HepG2 (cell line): ENCODE results near the gene GSK3B. TPM values are rescaled to one million over a fixed set of nuclear protein-coding genes. Genes with fewer than 3 reads are reported as not detected.

Experiments
- ADNP ChIP-seq: sonication (generic); formaldehyde crosslinking; IDR thresholded peaks from 2 replicates; pipeline ENCODE4 v1.4.0; 2020; ENCODE audit warnings: missing genetic modification reagents
- ARNT2 ChIP-seq: sonication (generic); formaldehyde crosslinking; IDR thresholded peaks from 2 replicates; pipeline ENCODE4 v1.8.0; 2022; ENCODE audit warnings: mild to moderate bottlenecking, low read depth, missing genetic modification reagents, moderate library complexity
- CENPX ChIP-seq: sonication (generic); formaldehyde crosslinking; IDR thresholded peaks from 2 replicates; pipeline ENCODE4 v1.9.0; 2021; ENCODE audit warnings: mild to moderate bottlenecking, missing genetic modification reagents, moderate library complexity
- EEA1 ChIP-seq: sonication (generic); formaldehyde crosslinking; IDR thresholded peaks from 2 replicates; pipeline ENCODE4 v1.5.1; 2020; ENCODE audit warnings: mild to moderate bottlenecking, missing genetic modification reagents, borderline replicate concordance
- KDM6A ChIP-seq: IDR thresholded peaks from 2 replicates; pipeline ENCODE4 v1.6.1; 2016; ENCODE audit warnings: low read depth
- MZF1 ChIP-seq: sonication (generic); formaldehyde crosslinking; IDR thresholded peaks from 2 replicates; pipeline ENCODE4 v1.8.1; 2023; ENCODE audit warnings: mild to moderate bottlenecking, missing genetic modification reagents, borderline replicate concordance
- POLR2A ChIP-seq, 2 experiments: IDR thresholded peaks; 2 replicates each; pipeline ENCODE4 v1.6.1; 2011; ENCODE audit warnings: low read depth in 2 of 2, low read length in 2 of 2, mild to moderate bottlenecking in 1 of 2, moderate library complexity in 1 of 2; ENCODE audit not compliant: insufficient read depth in 1 of 2
- ZBTB1 ChIP-seq: sonication (generic); formaldehyde crosslinking; IDR thresholded peaks from 2 replicates; pipeline ENCODE4 v1.4.0; 2020; ENCODE audit warnings: missing genetic modification reagents, borderline replicate concordance
- ZBTB20 ChIP-seq: sonication (generic); formaldehyde crosslinking; IDR thresholded peaks from 2 replicates; pipeline ENCODE4 v1.8.1; 2023; ENCODE audit warnings: missing genetic modification reagents, low read depth, mild to moderate bottlenecking, borderline replicate concordance
- ZBTB42 ChIP-seq: sonication (generic); formaldehyde crosslinking; IDR thresholded peaks from 2 replicates; pipeline ENCODE4 v1.5.0; 2020; ENCODE audit warnings: mild to moderate bottlenecking, missing genetic modification reagents
- ZFP36L2 ChIP-seq: sonication (generic); formaldehyde crosslinking; IDR thresholded peaks from 2 replicates; pipeline ENCODE4 v1.4.0; 2020; ENCODE audit warnings: missing genetic modification reagents
- ZKSCAN8 ChIP-seq: IDR thresholded peaks from 2 replicates; pipeline ENCODE4 v1.6.1; 2016; ENCODE audit warnings: borderline replicate concordance, missing genetic modification reagents, missing compliant biosample characterization
- ZNF30 ChIP-seq: sonication (generic); formaldehyde crosslinking; IDR thresholded peaks from 2 replicates; pipeline ENCODE4 v1.5.0; 2020; ENCODE audit warnings: mild to moderate bottlenecking, missing genetic modification reagents
- ZNF629 ChIP-seq: sonication (generic); formaldehyde crosslinking; conservative IDR thresholded peaks from 2 replicates; pipeline ENCODE4 v1.5.0; 2020; ENCODE audit warnings: missing genetic modification reagents
- ZNF7 ChIP-seq: IDR thresholded peaks from 2 replicates; pipeline ENCODE4 v1.6.1; 2016; ENCODE audit warnings: missing biosample characterization, missing genetic modification reagents
- ZNF780A ChIP-seq: sonication (generic); formaldehyde crosslinking; IDR thresholded peaks from 2 replicates; pipeline ENCODE4 v1.8.0; 2022; ENCODE audit warnings: mild to moderate bottlenecking, missing genetic modification reagents, moderate library complexity
- ZNF816 ChIP-seq: sonication (generic); formaldehyde crosslinking; IDR thresholded peaks from 2 replicates; pipeline ENCODE4 v1.8.0; 2022; ENCODE audit warnings: missing genetic modification reagents, mild to moderate bottlenecking, borderline replicate concordance
- polyA plus RNA-seq, 8 experiments: library from polyadenylated mRNA; depleted of rRNA in 3 of 8; stranded (reverse) in 7 of 8; unstranded in 1 of 8; fragments of >200 nt; fragmentation: Illumina TruSeq in 4 of 8; extraction: Trizol in 4 of 8; gene quantifications; 2 replicates each; pipeline versions ENCODE4 v1.2.1 to v1.2.3, GENCODE V29; 2011 to 2016; ENCODE audit warnings: low read depth in 4 of 8, missing spikeins in 1 of 8, mixed read lengths in 1 of 8; ENCODE audit not compliant: insufficient read depth in 1 of 8
- total RNA-seq, 5 experiments: library from RNA; depleted of rRNA; stranded (reverse); fragments of >200 nt; fragmentation: Illumina TruSeq; extraction: Trizol; gene quantifications; 2 replicates each; pipeline ENCODE4 v1.2.3, GENCODE V29; 2016; ENCODE audit warnings: low read depth in 1 of 5
- TF ChIP-seq, protein P1 (sequence below): sonication (generic); formaldehyde crosslinking; IDR thresholded peaks from 2 replicates; pipeline ENCODE4 v1.4.0; 2020; ENCODE audit warnings: low read depth, missing genetic modification reagents
- TF ChIP-seq, protein P2 (sequence below): sonication (generic); formaldehyde crosslinking; IDR thresholded peaks from 2 replicates; pipeline ENCODE4 v1.4.0; 2020; ENCODE audit warnings: mild to moderate bottlenecking, low read depth, missing genetic modification reagents
- TF ChIP-seq, protein P3 (sequence below): IDR thresholded peaks from 2 replicates; pipeline ENCODE4 v1.6.1; 2016; ENCODE audit warnings: mild to moderate bottlenecking, missing biosample characterization, missing genetic modification reagents
- TF ChIP-seq, protein P4 (sequence below): sonication (generic); formaldehyde crosslinking; IDR thresholded peaks from 2 replicates; pipeline ENCODE4 v1.5.0; 2020; ENCODE audit warnings: mild to moderate bottlenecking, missing genetic modification reagents, borderline replicate concordance

The GSK3B gene
- total and polyA plus RNA-seq, 2 of the 13 experiments (the other 11 are each of a cell fraction or from before 2014, with no cell fraction given) = 22.3 to 30.1 TPM

- TF ChIP-seq, protein P1, sequence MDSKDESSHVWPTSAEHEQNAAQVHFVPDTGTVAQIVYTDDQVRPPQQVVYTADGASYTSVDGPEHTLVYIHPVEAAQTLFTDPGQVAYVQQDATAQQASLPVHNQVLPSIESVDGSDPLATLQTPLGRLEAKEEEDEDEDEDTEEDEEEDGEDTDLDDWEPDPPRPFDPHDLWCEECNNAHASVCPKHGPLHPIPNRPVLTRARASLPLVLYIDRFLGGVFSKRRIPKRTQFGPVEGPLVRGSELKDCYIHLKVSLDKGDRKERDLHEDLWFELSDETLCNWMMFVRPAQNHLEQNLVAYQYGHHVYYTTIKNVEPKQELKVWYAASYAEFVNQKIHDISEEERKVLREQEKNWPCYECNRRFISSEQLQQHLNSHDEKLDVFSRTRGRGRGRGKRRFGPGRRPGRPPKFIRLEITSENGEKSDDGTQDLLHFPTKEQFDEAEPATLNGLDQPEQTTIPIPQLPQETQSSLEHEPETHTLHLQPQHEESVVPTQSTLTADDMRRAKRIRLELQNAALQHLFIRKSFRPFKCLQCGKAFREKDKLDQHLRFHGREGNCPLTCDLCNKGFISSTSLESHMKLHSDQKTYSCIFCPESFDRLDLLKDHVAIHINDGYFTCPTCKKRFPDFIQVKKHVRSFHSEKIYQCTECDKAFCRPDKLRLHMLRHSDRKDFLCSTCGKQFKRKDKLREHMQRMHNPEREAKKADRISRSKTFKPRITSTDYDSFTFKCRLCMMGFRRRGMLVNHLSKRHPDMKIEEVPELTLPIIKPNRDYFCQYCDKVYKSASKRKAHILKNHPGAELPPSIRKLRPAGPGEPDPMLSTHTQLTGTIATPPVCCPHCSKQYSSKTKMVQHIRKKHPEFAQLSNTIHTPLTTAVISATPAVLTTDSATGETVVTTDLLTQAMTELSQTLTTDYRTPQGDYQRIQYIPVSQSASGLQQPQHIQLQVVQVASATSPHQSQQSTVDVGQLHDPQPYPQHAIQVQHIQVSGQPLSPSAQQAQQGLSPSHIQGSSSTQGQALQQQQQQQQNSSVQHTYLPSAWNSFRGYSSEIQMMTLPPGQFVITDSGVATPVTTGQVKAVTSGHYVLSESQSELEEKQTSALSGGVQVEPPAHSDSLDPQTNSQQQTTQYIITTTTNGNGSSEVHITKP (CRISPR knock-in tag) = no peak; the same call in 1 of the 2 replicates
- no peak for TF ChIP-seq ZNF780A (CRISPR knock-in tag)
- no peak for TF ChIP-seq ZNF7 (CRISPR knock-in tag)
- TF ChIP-seq ZBTB42 (CRISPR knock-in tag) = peak; percentile 75; the same call in 1 of the 2 replicates
- TF ChIP-seq ADNP (CRISPR knock-in tag) = no peak
- no peak for TF ChIP-seq CENPX
- 0 out of 2 replicates have a peak, but pooled peaks have one; percentile 32 for TF ChIP-seq ZNF629 (CRISPR knock-in tag)
- TF ChIP-seq POLR2A (IDR thresholded peaks at IDR 0.05; ENCODE audit: insufficient read depth in 1 of 2, low read depth in 2 of 2, low read length in 2 of 2) = peak; percentile 95 to 98
- TF ChIP-seq, protein P2, sequence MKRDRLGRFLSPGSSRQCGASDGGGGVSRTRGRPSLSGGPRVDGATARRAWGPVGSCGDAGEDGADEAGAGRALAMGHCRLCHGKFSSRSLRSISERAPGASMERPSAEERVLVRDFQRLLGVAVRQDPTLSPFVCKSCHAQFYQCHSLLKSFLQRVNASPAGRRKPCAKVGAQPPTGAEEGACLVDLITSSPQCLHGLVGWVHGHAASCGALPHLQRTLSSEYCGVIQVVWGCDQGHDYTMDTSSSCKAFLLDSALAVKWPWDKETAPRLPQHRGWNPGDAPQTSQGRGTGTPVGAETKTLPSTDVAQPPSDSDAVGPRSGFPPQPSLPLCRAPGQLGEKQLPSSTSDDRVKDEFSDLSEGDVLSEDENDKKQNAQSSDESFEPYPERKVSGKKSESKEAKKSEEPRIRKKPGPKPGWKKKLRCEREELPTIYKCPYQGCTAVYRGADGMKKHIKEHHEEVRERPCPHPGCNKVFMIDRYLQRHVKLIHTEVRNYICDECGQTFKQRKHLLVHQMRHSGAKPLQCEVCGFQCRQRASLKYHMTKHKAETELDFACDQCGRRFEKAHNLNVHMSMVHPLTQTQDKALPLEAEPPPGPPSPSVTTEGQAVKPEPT = no peak
- TF ChIP-seq ZFP36L2 (CRISPR knock-in tag) = 0 out of 2 replicates have a peak, but pooled peaks have one; percentile 25
- peak; percentile 62; the same call in 1 of the 2 replicates for TF ChIP-seq EEA1
- 0 out of 2 replicates have a peak, but pooled peaks have one; percentile 70 for TF ChIP-seq ARNT2 (CRISPR knock-in tag)
- TF ChIP-seq ZBTB20 (CRISPR knock-in tag) = peak; percentile 73
- no peak for TF ChIP-seq ZNF30 (CRISPR knock-in tag)
- TF ChIP-seq, protein P3, sequence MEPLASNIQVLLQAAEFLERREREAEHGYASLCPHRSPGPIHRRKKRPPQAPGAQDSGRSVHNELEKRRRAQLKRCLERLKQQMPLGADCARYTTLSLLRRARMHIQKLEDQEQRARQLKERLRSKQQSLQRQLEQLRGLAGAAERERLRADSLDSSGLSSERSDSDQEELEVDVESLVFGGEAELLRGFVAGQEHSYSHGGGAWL (CRISPR knock-in tag) = peak; percentile 63
- TF ChIP-seq KDM6A = no peak
- TF ChIP-seq MZF1 (CRISPR knock-in tag) = no peak
- TF ChIP-seq, protein P4, sequence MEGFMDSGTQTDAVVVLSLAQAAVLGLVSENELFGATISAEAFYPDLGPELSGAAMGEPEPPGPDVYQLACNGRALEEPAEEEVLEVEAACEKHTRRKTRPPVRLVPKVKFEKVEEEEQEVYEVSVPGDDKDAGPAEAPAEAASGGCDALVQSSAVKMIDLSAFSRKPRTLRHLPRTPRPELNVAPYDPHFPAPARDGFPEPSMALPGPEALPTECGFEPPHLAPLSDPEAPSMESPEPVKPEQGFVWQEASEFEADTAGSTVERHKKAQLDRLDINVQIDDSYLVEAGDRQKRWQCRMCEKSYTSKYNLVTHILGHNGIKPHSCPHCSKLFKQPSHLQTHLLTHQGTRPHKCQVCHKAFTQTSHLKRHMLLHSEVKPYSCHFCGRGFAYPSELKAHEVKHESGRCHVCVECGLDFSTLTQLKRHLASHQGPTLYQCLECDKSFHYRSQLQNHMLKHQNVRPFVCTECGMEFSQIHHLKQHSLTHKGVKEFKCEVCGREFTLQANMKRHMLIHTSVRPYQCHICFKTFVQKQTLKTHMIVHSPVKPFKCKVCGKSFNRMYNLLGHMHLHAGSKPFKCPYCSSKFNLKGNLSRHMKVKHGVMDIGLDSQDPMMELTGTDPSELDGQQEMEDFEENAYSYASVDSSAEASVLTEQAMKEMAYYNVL (CRISPR knock-in tag) = peak; percentile 78
- no peak for TF ChIP-seq ZBTB1 (CRISPR knock-in tag)
- peak; percentile 66; the same call in 1 of the 2 replicates for TF ChIP-seq ZKSCAN8 (CRISPR knock-in tag)
- peak; percentile 77; the same call in 1 of the 2 replicates for TF ChIP-seq ZNF816
These were observed 1.2 kb upstream of the GSK3B start (continued) for GRCh38 chr3:120095226-120095978.
